H1 (cell line): ENCODE measurements around the gene ADD2. TPM values are rescaled to one million over a fixed set of nuclear protein-coding genes. Genes with fewer than 3 reads are reported as not detected.

Experiments
- CTCF ChIA-PET: fragments of 300-600 bp; sonication (Branson Sonifier 250); formaldehyde crosslinking; loops from one replicate; lab custom pipeline; 2021; ENCODE audit not compliant: partially characterized antibody; lab: Charles Lee
- POLR2A ChIA-PET: fragments of 300-600 bp; sonication (Branson Sonifier 250); formaldehyde crosslinking; loops from one replicate; lab custom pipeline; 2021; ENCODE audit warnings: inconsistent platforms; ENCODE audit not compliant: partially characterized antibody; lab: Charles Lee
- DNase-seq, 2 experiments: peaks; one replicate each; pipeline versions ENCODE4 v3.0.0 to v3.0.0-alpha.2; 2010 to 2022; ENCODE audit warnings: low spot score in 2 of 2, low read depth in 1 of 2, mixed read lengths in 1 of 2
- FAIRE-seq: peaks from 2 replicates; lab custom pipeline; 2011; peaks lifted over from hg19 to GRCh38; lab: Jason Lieb, UNC
- H2AFZ ChIP-seq: 2 replicates; pipeline ENCODE4 v1.8.1; 2012; ENCODE audit warnings: low read length, inconsistent platforms
- H2AK5ac ChIP-seq: 2 replicates; pipeline ENCODE4 v1.6.1; 2013; ENCODE audit warnings: low read depth, low read length
- H2BK120ac ChIP-seq: replicated peaks from 2 replicates; pipeline ENCODE3; 2013; ENCODE audit warnings: low read depth, low read length, inconsistent platforms
- H2BK12ac ChIP-seq: 2 replicates; pipeline ENCODE4 v1.6.1; 2013; ENCODE audit warnings: low read depth, low read length
- H2BK15ac ChIP-seq: 2 replicates; pipeline ENCODE4 v1.6.1; 2013; ENCODE audit warnings: low read length
- H2BK20ac ChIP-seq: 2 replicates; pipeline ENCODE4 v1.6.1; 2013; ENCODE audit warnings: low read length
- H2BK5ac ChIP-seq: 2 replicates; pipeline ENCODE4 v1.6.1; 2013; ENCODE audit warnings: low read depth, low read length
- H3K14ac ChIP-seq: 2 replicates; pipeline ENCODE4 v1.6.1; 2013; ENCODE audit warnings: inconsistent platforms; ENCODE audit not compliant: insufficient read length
- H3K18ac ChIP-seq: 2 replicates; pipeline ENCODE4 v1.6.1; 2013; ENCODE audit warnings: low read length; ENCODE audit errors: extremely low read depth
- H3K23ac ChIP-seq: 2 replicates; pipeline ENCODE4 v1.6.1; 2013; ENCODE audit warnings: inconsistent platforms; ENCODE audit not compliant: insufficient read length
- H3K23me2 ChIP-seq: 2 replicates; pipeline ENCODE4 v1.6.1; 2013; ENCODE audit warnings: low read depth, low read length
- H3K27ac ChIP-seq: 2 replicates; pipeline ENCODE4 v1.6.1; 2011; ENCODE audit warnings: low read depth, low read length, inconsistent platforms
- H3K27me3 ChIP-seq, 4 experiments: replicated peaks in 1 of 4; 1 replicate in 1 of 4; 2 replicates in 3 of 4; pipeline versions ENCODE4 v1.6.1 to v1.8.1; 2011 to 2013; ENCODE audit warnings: low read length in 3 of 4, mild to moderate bottlenecking in 3 of 4, inconsistent platforms in 2 of 4, mixed read lengths in 2 of 4, moderate library complexity in 1 of 4; ENCODE audit not compliant: control insufficient read depth in 3 of 4, insufficient read depth in 3 of 4; ENCODE audit errors: extremely low read depth in 1 of 4
- H3K36me3 ChIP-seq, 4 experiments: 2 replicates each; pipeline versions ENCODE4 v1.6.1 to v1.8.1; 2011 to 2013; ENCODE audit warnings: mild to moderate bottlenecking in 4 of 4, low read length in 3 of 4, moderate library complexity in 2 of 4, control low read depth in 1 of 4, inconsistent platforms in 1 of 4; ENCODE audit not compliant: insufficient read depth in 4 of 4, control insufficient read depth in 2 of 4
- H3K4ac ChIP-seq: replicated peaks from 2 replicates; pipeline ENCODE3; 2013; ENCODE audit warnings: low read length, low read depth, mixed read lengths, inconsistent platforms; ENCODE audit not compliant: insufficient read length
- H3K4me1 ChIP-seq, 4 experiments: replicated peaks in 1 of 4; 1 replicate in 1 of 4; 2 replicates in 3 of 4; pipeline versions ENCODE4 v1.6.1 to v1.8.1; 2011 to 2013; ENCODE audit warnings: low read length in 3 of 4, inconsistent platforms in 2 of 4, mixed read lengths in 1 of 4; ENCODE audit not compliant: insufficient read depth in 4 of 4, control insufficient read depth in 3 of 4
- H3K4me2 ChIP-seq, 2 experiments: 2 replicates each; pipeline versions ENCODE4 v1.6.1 to v1.8.1; 2011 to 2013; ENCODE audit warnings: low read depth in 2 of 2, low read length in 2 of 2, control low read depth in 1 of 2, inconsistent platforms in 1 of 2, mild to moderate bottlenecking in 1 of 2; ENCODE audit not compliant: insufficient read depth in 1 of 2
- H3K4me3 ChIP-seq, 4 experiments: fragments of 200-600, 300-600 bp in 1 of 4; sonication (generic), shearing (Covaris generic), sonication (Bioruptor Twin) in 1 of 4; 2 replicates each; pipeline versions ENCODE4 v1.5.1 to v1.8.1; 2011 to 2016; ENCODE audit warnings: low read length in 4 of 4, low read depth in 3 of 4, control low read depth in 2 of 4, inconsistent platforms in 2 of 4, mild to moderate bottlenecking in 2 of 4, mixed read lengths in 1 of 4, moderate library complexity in 1 of 4; ENCODE audit not compliant: insufficient read depth in 2 of 4; ENCODE audit errors: extremely low read depth in 1 of 4
- H3K56ac ChIP-seq: replicated peaks from 2 replicates; pipeline ENCODE3; 2013; ENCODE audit warnings: low read depth, mild to moderate bottlenecking, mixed read lengths, low read length, inconsistent platforms; ENCODE audit not compliant: insufficient read length
- H3K79me1 ChIP-seq: 2 replicates; pipeline ENCODE4 v1.6.1; 2013; ENCODE audit warnings: low read depth, low read length, control low read depth
- H3K79me2 ChIP-seq, 2 experiments: 2 replicates each; pipeline versions ENCODE4 v1.6.1 to v1.8.1; 2012 to 2013; ENCODE audit warnings: low read length in 2 of 2, mild to moderate bottlenecking in 2 of 2, inconsistent platforms in 1 of 2; ENCODE audit not compliant: insufficient read depth in 2 of 2, control insufficient read depth in 1 of 2
- H3K9ac ChIP-seq, 4 experiments: replicated peaks in 1 of 4; 1 replicate in 1 of 4; 2 replicates in 3 of 4; pipeline versions ENCODE4 v1.6.1 to v1.8.1; 2011 to 2013; ENCODE audit warnings: low read depth in 3 of 4, low read length in 3 of 4, control low read depth in 2 of 4, mild to moderate bottlenecking in 2 of 4, moderate library complexity in 2 of 4, inconsistent platforms in 1 of 4; ENCODE audit errors: extremely low read depth in 1 of 4
- H3K9me3 ChIP-seq, 2 experiments: 2 replicates each; pipeline versions ENCODE4 v1.6.1 to v1.8.1; 2012 to 2013; ENCODE audit warnings: mild to moderate bottlenecking in 2 of 2, moderate library complexity in 2 of 2, control low read depth in 1 of 2, inconsistent platforms in 1 of 2, low read depth in 1 of 2, low read length in 1 of 2, mixed read lengths in 1 of 2; ENCODE audit not compliant: insufficient read depth in 2 of 2
- H4K20me1 ChIP-seq, 2 experiments: replicated peaks in 1 of 2; 2 replicates each; pipeline versions ENCODE3 to v1.8.1; 2011 to 2013; ENCODE audit warnings: inconsistent platforms in 2 of 2, low read length in 2 of 2, mild to moderate bottlenecking in 1 of 2; ENCODE audit not compliant: insufficient read depth in 2 of 2, control insufficient read depth in 1 of 2
- H4K5ac ChIP-seq: 2 replicates; pipeline ENCODE4 v1.6.1; 2013; ENCODE audit warnings: low read length, low read depth, mixed read lengths, inconsistent platforms; ENCODE audit not compliant: insufficient read length
- H4K8ac ChIP-seq: 2 replicates; pipeline ENCODE4 v1.8.0; 2013; ENCODE audit warnings: mild to moderate bottlenecking, moderate library complexity, low read length, inconsistent platforms; ENCODE audit not compliant: insufficient read depth; ENCODE audit errors: extremely low read depth
- H4K91ac ChIP-seq: replicated peaks from 2 replicates; pipeline ENCODE3; 2013; ENCODE audit warnings: low read length, mixed read lengths, inconsistent platforms; ENCODE audit not compliant: insufficient read length
- ATF3 ChIP-seq: IDR thresholded peaks from 2 replicates; pipeline ENCODE4 v1.6.1; 2011; ENCODE audit warnings: low read depth, mild to moderate bottlenecking, low read length; ENCODE audit not compliant: insufficient read depth
- E2F6 ChIP-seq: IDR thresholded peaks from 2 replicates; pipeline ENCODE4 v1.6.1; 2012; ENCODE audit warnings: inconsistent platforms
- GABPA ChIP-seq: IDR thresholded peaks from 2 replicates; pipeline ENCODE4 v1.6.1; 2011; ENCODE audit warnings: mild to moderate bottlenecking, low read length, moderate library complexity, borderline replicate concordance; ENCODE audit not compliant: insufficient read depth
- MAX ChIP-seq: IDR thresholded peaks from 2 replicates; pipeline ENCODE4 v1.6.1; 2012; ENCODE audit warnings: inconsistent platforms
- NANOG ChIP-seq: IDR thresholded peaks from 2 replicates; pipeline ENCODE4 v1.6.1; 2011; ENCODE audit warnings: low read length, low read depth, mild to moderate bottlenecking, inconsistent platforms; ENCODE audit not compliant: insufficient read depth, poor library complexity, severe bottlenecking
- RFX5 ChIP-seq: IDR thresholded peaks from 2 replicates; pipeline ENCODE4 v1.6.1; 2011; ENCODE audit warnings: low read depth, low read length, improper control_type of control experiment, borderline replicate concordance
- SIN3A ChIP-seq, 2 experiments: IDR thresholded peaks in 1 of 2; conservative IDR thresholded peaks in 1 of 2; 2 replicates each; pipeline ENCODE4 v1.6.1; 2011 to 2012; ENCODE audit warnings: low read length in 2 of 2, improper control_type of control experiment in 1 of 2, low read depth in 1 of 2, mild to moderate bottlenecking in 1 of 2
- SIX5 ChIP-seq: IDR thresholded peaks from 2 replicates; pipeline ENCODE4 v1.6.1; 2011; ENCODE audit warnings: mild to moderate bottlenecking, low read depth, low read length
- SP2 ChIP-seq: IDR thresholded peaks from 2 replicates; pipeline ENCODE4 v1.6.1; 2012; ENCODE audit warnings: mild to moderate bottlenecking, low read length, inconsistent platforms
- WGBS, 2 experiments: shearing (Covaris generic) in 1 of 2; methylation state at CpG; one replicate each; pipeline versions ENCODE4 v1.1.6 to v1.1.7; 2013 to 2015; ENCODE audit warnings: low lambda C conversion rate in 2 of 2, mixed read lengths in 2 of 2, inconsistent platforms in 1 of 2, low coverage in 1 of 2, missing lambda C conversion rate in 1 of 2; ENCODE audit not compliant: insufficient replicate concordance in 2 of 2, insufficient coverage in 1 of 2, insufficient read length in 1 of 2; ENCODE audit errors: extremely low coverage in 1 of 2, missing lambda C conversion rate in 1 of 2; 5-methylcytosine and 5-hydroxymethylcytosine counted together
- polyA plus RNA-seq, 7 experiments: library from polyadenylated mRNA; depleted of rRNA in 3 of 7; stranded (reverse) in 5 of 7; unstranded in 2 of 7; fragments of >200 nt in 5 of 7; fragments of 200-250 nt in 2 of 7; gene quantifications; 1 replicate in 5 of 7; 2 replicates in 1 of 7; 4 replicates in 1 of 7; pipeline versions ENCODE4 v1.2.1 to v1.2.3, GENCODE V29; 2011 to 2013; ENCODE audit warnings: missing spikeins in 2 of 7, mixed read lengths in 2 of 7
- total RNA-seq: library from RNA; stranded (reverse); fragmentation: NEBNext Ultra II Directional; extraction: Animal tissue kit (Norgen Biotek cat#: 25700); gene quantifications from 2 replicates; pipeline ENCODE4 v1.2.1, GENCODE V29; 2021
- TF ChIP-seq, protein P1 (sequence below): IDR thresholded peaks from 2 replicates; pipeline ENCODE4 v1.6.1; 2011; ENCODE audit warnings: low read length, improper control_type of control experiment

ADD2 gene
- total and polyA plus RNA-seq, 2 of the 8 experiments (the other 6 are each of a cell fraction or from before 2014, with no cell fraction given) = 58.5 to 170 TPM

DNA sequence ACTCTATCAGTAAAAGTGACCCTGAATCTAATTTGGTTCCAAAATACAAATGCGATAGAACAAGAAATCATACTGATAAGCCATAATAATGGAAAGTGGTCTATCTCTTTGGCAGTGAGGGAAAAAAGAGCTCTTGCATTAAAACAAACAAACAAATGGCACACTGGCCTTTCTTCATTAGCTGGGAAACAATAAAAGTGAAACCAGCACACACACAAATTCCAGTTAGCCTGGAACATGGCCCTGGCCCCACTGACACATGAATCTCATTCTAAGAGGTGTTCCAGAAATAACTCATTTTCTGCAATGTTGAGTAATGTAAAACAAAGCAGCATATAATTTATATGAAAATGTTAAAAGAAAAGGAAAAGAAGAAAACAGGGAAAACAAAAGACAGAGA lies 135.0 kb downstream of the ADD2 start:
- Histone ChIP-seq H2BK120ac (no peak overlapping the region), H4K5ac (no peak overlapping the region), H3K27ac (no peak overlapping the region), H3K4me2 (no peak overlapping the region), H2BK20ac (no peak overlapping the region), H3K27me3 (peaks cover 0 to 1% (median 0%) of the 10 kb centered on the region in 4 experiments; a peak in 1 of 7 replicates), H3K14ac (no peak overlapping the region), H3K79me1 (no peaks in the 10 kb centered on the region), H2AK5ac (no peak overlapping the region), H3K4me3 (no peak overlapping the region), H3K18ac (no peak overlapping the region), H3K9ac (no peak overlapping the region), H2AFZ (no peak overlapping the region), H2BK15ac (no peak overlapping the region), H3K4me1 (no peaks in the 10 kb centered on the region; a peak in 1 of 7 replicates), H4K20me1 (no peaks in the 10 kb centered on the region), H2BK5ac (no peak overlapping the region), H4K8ac (no peak overlapping the region), H3K23me2 (no peaks in the 10 kb centered on the region), H3K23ac (no peak overlapping the region), H3K4ac (no peak overlapping the region), H4K91ac (no peak overlapping the region), H3K9me3 (peaks cover 0 to 4% of the 10 kb centered on the region in 2 experiments; a peak in 1 of 4 replicates), H3K56ac (no peak overlapping the region), H2BK12ac (no peak overlapping the region), H3K79me2 (no peaks in the 10 kb centered on the region), H3K36me3 (no peaks in the 10 kb centered on the region)
- ChIA-PET POLR2A (no interaction called here), CTCF (interaction anchor here (0.8 to 5.3 kb wide), 4 partner anchors 11 to 292 kb away, joined by 4 to 30 read pairs (median 6); no protein-coding TSS in a partner anchor)
- peak; percentile 13 for FAIRE-seq
- 87% methylated on average over 1 of the region's 1 CpG; no CpG with 5 or more reads in 1 of the 2 experiments for WGBS, 2 experiments
- no peak for DNase-seq
- TF ChIP-seq SP2 (no peak), SIX5 (no peak), RFX5 (no peak), SIN3A (conservative IDR thresholded peaks at IDR 0.05 in 1 of 2, IDR thresholded peaks at IDR 0.05 in 1 of 2; ENCODE audit: low read depth in 1 of 2, low read length in 2 of 2) (no peak), MAX (no peak), ATF3 (no peak), GABPA (no peak), NANOG (no peak), E2F6 (no peak)
- TF ChIP-seq, protein P1, sequence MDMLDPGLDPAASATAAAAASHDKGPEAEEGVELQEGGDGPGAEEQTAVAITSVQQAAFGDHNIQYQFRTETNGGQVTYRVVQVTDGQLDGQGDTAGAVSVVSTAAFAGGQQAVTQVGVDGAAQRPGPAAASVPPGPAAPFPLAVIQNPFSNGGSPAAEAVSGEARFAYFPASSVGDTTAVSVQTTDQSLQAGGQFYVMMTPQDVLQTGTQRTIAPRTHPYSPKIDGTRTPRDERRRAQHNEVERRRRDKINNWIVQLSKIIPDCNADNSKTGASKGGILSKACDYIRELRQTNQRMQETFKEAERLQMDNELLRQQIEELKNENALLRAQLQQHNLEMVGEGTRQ = no peak
